Psoas muscle (tissue), 8 donors: ENCODE measurements around the gene TCEA2. TPM values are rescaled to one million over a fixed set of nuclear protein-coding genes. Genes with fewer than 3 reads are reported as not detected.

Source experiments
- ATAC-seq, 4 donors: fragments of 200-7000 bp; cut with Tn5 transposase; one replicate each; pipeline ENCODE4 v1.9.1; 2020; ENCODE audit warnings: moderate library complexity in 3 of 4, mild to moderate bottlenecking in 2 of 4
- DNase-seq, 2 donors: peaks; one replicate each; pipeline ENCODE4 v3.0.0-alpha.2; 2020
- H3K27ac ChIP-seq: fragments of 200-600 bp; one replicate; pipeline ENCODE4 v1.8.0; 2022
- H3K27me3 ChIP-seq, 3 donors: fragments of 200-600 bp in 1 of 3; one replicate each; pipeline versions ENCODE4 v1.6.1 to v1.8.0; 2013 to 2022; ENCODE audit warnings: low read length in 2 of 3, mild to moderate bottlenecking in 2 of 3, moderate library complexity in 1 of 3; ENCODE audit not compliant: insufficient read depth in 3 of 3
- H3K36me3 ChIP-seq, 2 donors: fragments of 200-600 bp in 1 of 2; one replicate each; pipeline versions ENCODE4 v1.6.1 to v1.8.0; 2013 to 2022; ENCODE audit warnings: low read depth in 1 of 2, mild to moderate bottlenecking in 1 of 2, moderate library complexity in 1 of 2; ENCODE audit not compliant: insufficient read depth in 1 of 2
- H3K4me1 ChIP-seq: fragments of 200-600 bp; one replicate; pipeline ENCODE4 v1.8.0; 2022
- H3K4me3 ChIP-seq: fragments of 200-600 bp; one replicate; pipeline ENCODE4 v1.8.0; 2022; ENCODE audit warnings: mild to moderate bottlenecking
- H3K9me3 ChIP-seq: fragments of 200-600 bp; one replicate; pipeline ENCODE4 v1.8.0; 2022
- WGBS, 3 donors: extraction: QIAGEN DNeasy Blood & Tissue Kit; methylation state at CpG; one replicate each; pipeline versions ENCODE4 v1.1.6 to v1.1.7; 2013; 5-methylcytosine and 5-hydroxymethylcytosine counted together
- intact Hi-C, 2 donors: fragments of 100-400 bp; cut with DNase I; formaldehyde crosslinking; loops; one replicate each; pipeline versions ENCODE4 v1.11.0 to v1.14.2; 2022
- polyA plus RNA-seq, 3 donors: library from polyadenylated mRNA; stranded (reverse); fragments of 200-250 nt; gene quantifications; one replicate each; pipeline ENCODE4 v1.2.3, GENCODE V29; 2013
- total RNA-seq, 4 donors: library from RNA; stranded (reverse); fragmentation: NEBNext Ultra II Directional in 2 of 4; extraction: Animal tissue kit (Norgen Biotek cat#: 25700) in 2 of 4; gene quantifications; one replicate each; pipeline versions ENCODE4 v1.2.1 to v1.2.4, GENCODE V29; 2021 to 2023
- TF ChIP-seq, protein P1 (sequence below): fragments of 200-600 bp; IDR thresholded peaks from one replicate; pipeline ENCODE4 v1.8.0; 2022; ENCODE audit warnings: antibody characterized with exemption
- donor health status: healthy with polysubstance abuse.
- donor health status: DM: no; HTN: no; CAD: no; lungs with moderate emphysema.
- donor health status: Bipolar disorder and iron deficiency.
- donor health status: healthy.
- donor health status: DM: yes; HTN: yes; CAD: no.
- donor health status: DM: no; HTN: no; CAD: no.
- donor health status: DM: no; HTN: no; CAD: no.
- donor health status: DM: yes; HTN: yes; CAD: no.

TCEA2 gene
- total and polyA plus RNA-seq, 7 donors = 15.1 to 43.4 (median 30.2) TPM

DNA sequence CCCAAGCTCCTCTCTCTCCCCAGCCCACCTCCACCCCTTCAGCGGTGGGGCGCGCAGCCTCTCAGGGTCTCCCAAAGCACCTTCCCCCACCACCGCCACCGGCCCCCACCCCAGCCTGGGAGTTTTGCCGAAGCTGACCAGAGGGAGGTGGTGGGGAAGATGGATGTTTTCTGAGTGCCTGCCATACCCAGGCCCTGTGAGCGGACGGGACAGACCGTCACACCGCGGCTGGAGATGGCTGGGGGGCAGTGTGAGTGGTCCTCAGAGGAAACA is 21.3 kb upstream of the TCEA2 start:
- Histone ChIP-seq H3K4me1 (peaks cover 10% of the 10 kb centered on the region), H3K4me3 (peak overlapping the region; percentile 58), H3K27me3 (peaks cover 0 to 90% (median 27%) of the 10 kb centered on the region in 3 donors), H3K36me3 (no peaks in the 10 kb centered on the region), H3K27ac (peak overlapping the region; percentile 61), H3K9me3 (no peaks in the 10 kb centered on the region)
- intact Hi-C loops = no loop called here
- WGBS, 3 donors = 4 to 6% (median 5%) methylated on average over 11 of the region's 11 CpGs
- DNase-seq (no peak), ATAC-seq (no peak)
- TF ChIP-seq, protein P1, sequence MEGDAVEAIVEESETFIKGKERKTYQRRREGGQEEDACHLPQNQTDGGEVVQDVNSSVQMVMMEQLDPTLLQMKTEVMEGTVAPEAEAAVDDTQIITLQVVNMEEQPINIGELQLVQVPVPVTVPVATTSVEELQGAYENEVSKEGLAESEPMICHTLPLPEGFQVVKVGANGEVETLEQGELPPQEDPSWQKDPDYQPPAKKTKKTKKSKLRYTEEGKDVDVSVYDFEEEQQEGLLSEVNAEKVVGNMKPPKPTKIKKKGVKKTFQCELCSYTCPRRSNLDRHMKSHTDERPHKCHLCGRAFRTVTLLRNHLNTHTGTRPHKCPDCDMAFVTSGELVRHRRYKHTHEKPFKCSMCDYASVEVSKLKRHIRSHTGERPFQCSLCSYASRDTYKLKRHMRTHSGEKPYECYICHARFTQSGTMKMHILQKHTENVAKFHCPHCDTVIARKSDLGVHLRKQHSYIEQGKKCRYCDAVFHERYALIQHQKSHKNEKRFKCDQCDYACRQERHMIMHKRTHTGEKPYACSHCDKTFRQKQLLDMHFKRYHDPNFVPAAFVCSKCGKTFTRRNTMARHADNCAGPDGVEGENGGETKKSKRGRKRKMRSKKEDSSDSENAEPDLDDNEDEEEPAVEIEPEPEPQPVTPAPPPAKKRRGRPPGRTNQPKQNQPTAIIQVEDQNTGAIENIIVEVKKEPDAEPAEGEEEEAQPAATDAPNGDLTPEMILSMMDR = no peak

DNA sequence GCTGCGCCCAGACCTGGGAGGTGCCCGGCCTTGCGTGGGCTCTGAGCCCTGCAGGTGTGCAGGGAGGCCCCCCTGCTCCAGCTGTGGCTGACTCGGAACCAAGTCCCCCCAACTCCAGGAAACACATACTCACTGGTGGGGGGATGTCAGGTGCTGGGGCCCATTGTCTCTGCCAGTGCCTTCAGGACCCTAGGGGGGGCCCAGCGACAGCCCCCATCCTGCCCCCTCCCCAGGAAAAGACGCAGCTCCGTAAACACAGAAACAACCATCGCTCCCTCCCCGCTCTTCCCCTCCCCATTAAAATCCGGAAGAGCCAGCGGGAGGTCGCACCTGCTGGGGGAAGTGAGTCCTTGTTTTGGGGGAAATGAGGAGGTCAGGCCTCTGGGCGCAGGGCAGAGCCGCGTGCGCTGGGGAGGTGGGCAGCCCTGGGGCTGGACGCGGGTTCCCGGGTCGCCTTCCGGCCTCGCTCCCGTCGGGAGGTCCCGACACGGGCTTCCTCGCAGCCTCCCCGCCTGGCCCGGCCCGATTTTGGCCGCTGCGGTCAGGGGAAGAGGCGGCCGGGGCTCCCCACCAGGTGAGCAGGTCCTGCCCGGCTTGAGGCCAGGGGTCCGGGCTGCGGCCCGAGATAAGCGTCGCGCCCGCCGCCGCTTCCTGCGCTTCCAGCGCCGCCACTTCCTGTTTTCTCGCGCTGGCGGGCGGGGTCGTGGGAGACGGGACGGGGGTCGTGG is 20.8 kb upstream of the TCEA2 start:
- peaks cover 10% of the 10 kb centered on the region for H3K4me1 ChIP-seq
- intact Hi-C loops = no loop called here
- no peak for ATAC-seq

DNA sequence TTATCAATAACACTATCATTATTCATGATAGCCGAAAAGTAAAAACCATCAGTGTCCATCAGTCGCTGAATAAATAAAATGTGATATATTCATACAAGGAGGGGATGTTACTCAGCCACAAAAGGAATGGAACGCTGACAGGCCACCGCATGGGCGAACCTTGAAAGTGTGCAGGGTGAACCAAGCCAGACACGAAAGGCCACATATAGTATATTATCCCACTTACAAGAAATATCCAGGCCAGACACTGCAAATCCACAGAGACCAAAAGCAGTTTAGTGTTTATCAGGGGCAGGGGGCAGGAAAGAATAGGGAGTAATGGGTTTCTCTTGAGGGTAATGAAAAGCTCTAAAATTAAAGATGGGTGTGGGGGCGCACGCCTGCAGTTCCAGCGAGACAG is 19.2 kb upstream of the TCEA2 start:
- Histone ChIP-seq H3K27ac (no peak overlapping the region), H3K36me3 (no peaks in the 10 kb centered on the region), H3K4me3 (no peak overlapping the region), H3K27me3 (peaks cover 0 to 90% (median 34%) of the 10 kb centered on the region in 3 donors), H3K9me3 (no peaks in the 10 kb centered on the region), H3K4me1 (peaks cover 7% of the 10 kb centered on the region)
- DNase-seq (no peak), ATAC-seq (no peak)
- TF ChIP-seq, protein P1 = no peak
- 76 to 88% (median 80%) methylated on average over 9 of the region's 9 CpGs for WGBS, 3 donors
- intact Hi-C loops = no loop called here

More for the DNA sequence above, 20.8 kb upstream of the TCEA2 start:
- Histone ChIP-seq H3K27ac (peak overlapping the region; percentile 61), H3K9me3 (no peaks in the 10 kb centered on the region), H3K36me3 (no peaks in the 10 kb centered on the region), H3K27me3 (peaks cover 0 to 90% (median 28%) of the 10 kb centered on the region in 3 donors), H3K4me3 (peak overlapping the region; percentile 58)
- no peak for DNase-seq
- TF ChIP-seq, protein P1 = no peak
- 2% methylated on average over 41 to 55 of the region's 55 CpGs for WGBS, 3 donors

DNA sequence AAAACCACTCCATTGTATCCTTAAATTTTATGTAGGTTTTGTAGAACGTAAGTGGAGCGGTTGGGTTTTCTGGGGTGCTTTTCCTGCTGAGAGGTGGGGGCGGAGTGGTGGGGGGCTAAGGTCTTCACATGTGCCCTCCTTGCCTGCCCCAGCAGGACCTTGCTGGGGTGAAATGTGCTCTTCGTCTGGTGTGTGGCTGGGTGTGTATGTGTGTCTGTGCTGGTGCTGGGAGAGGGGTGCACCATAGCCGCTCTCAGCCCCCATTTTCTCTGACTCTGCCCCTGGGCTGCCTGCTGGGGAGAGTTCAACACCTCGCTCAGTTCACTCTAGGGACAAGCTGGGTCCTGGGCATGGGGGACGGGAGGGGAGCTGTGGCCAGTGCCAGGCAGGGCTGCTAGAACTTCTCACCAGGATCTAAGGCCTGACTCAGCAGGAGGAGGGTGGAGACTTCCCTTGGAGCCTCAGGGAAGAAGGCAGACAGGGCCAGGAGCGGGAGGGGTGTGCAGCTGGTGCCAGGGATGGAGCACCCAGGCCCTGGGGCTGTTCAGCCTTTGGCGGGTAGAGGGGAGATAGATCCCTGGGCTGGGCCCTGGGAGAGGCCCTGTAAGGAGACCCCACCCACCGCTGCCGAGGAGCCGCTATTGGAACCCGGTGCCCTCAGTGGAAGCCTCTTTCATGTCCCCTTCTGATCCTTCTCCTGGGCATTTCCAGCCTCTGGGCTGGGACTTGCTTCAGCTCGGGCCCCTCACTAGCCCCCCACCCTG is 18.3 kb upstream of the TCEA2 start:
- no peaks in the 10 kb centered on the region for H3K36me3 ChIP-seq
- ATAC-seq = peak in 3 of 4 donors; percentile 26 to 36 (median 35)
- peaks cover under 1% of the 10 kb centered on the region for H3K4me1 ChIP-seq
- no peaks in the 10 kb centered on the region for H3K9me3 ChIP-seq
- no peak for DNase-seq
- no peak overlapping the region for H3K27ac ChIP-seq
- TF ChIP-seq, protein P1 = no peak
- H3K27me3 ChIP-seq = peaks cover 0 to 87% (median 32%) of the 10 kb centered on the region in 3 donors
- H3K4me3 ChIP-seq = no peak overlapping the region
- intact Hi-C loops = no loop called here
- WGBS, 3 donors = 55 to 61% (median 57%) methylated on average over 13 to 14 of the region's 14 CpGs
